Osteocyte (in vitro differentiated cells): Measurements from ENCODE around the gene SLC35G3. TPM values are rescaled to one million over a fixed set of nuclear protein-coding genes. Genes with fewer than 3 reads are reported as not detected.

ENCODE experiments used
- DNase-seq: peaks from one replicate; pipeline ENCODE4 v3.0.0; 2021; ENCODE audit warnings: mixed read lengths; ENCODE audit not compliant: unreplicated experiment; ENCODE audit errors: extremely low spot score
- H3K27ac Mint-ChIP-seq: one replicate; pipeline ENCODE4 v1.8.0; 2021; ENCODE audit warnings: mild to moderate bottlenecking, mixed read lengths; ENCODE audit not compliant: unreplicated experiment
- H3K27me3 Mint-ChIP-seq: one replicate; pipeline ENCODE4 v1.8.0; 2021; ENCODE audit warnings: mixed read lengths; ENCODE audit not compliant: unreplicated experiment
- H3K36me3 Mint-ChIP-seq: one replicate; pipeline ENCODE4 v1.8.0; 2021; ENCODE audit warnings: mixed read lengths; ENCODE audit not compliant: unreplicated experiment
- H3K4me1 Mint-ChIP-seq: one replicate; pipeline ENCODE4 v1.8.0; 2021; ENCODE audit warnings: mixed read lengths; ENCODE audit not compliant: unreplicated experiment
- H3K4me3 Mint-ChIP-seq: one replicate; pipeline ENCODE4 v1.8.0; 2021; ENCODE audit warnings: mild to moderate bottlenecking, moderate library complexity, mixed read lengths; ENCODE audit not compliant: unreplicated experiment
- H3K9me3 Mint-ChIP-seq: one replicate; pipeline ENCODE4 v1.8.0; 2021; ENCODE audit warnings: mixed read lengths; ENCODE audit not compliant: unreplicated experiment
- total RNA-seq: library from RNA; stranded (reverse); gene quantifications from 2 replicates; pipeline ENCODE4 v1.2.1, GENCODE V29; 2021
- TF ChIP-seq, protein P1 (sequence below): fragments of 200-600 bp; sonication (generic); IDR thresholded peaks from 2 replicates; pipeline ENCODE4 v1.5.0; 2021; ENCODE audit warnings: antibody characterized with exemption, mild to moderate bottlenecking, moderate library complexity

The SLC35G3 gene
- total RNA-seq, 1 donor from 2014 or later, result not detected

DNA sequence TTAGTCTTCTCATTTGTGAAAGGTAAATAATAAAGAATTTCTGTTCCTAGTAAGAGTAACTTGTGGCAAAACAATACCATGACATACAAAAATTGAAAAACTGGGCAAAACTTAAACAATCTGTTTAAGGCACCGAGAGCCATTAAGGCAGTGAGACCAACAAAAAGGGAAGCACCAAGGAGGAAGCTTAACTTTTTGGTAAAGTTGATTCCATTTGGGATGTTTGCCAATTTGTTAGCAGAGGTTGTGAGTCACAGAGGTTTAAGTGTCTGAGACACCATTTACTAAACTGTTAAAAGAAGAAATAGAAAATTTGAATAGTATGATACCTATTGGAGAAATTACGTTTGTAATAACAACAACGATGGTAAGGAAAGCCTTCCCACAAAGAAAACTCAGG is 4.9 kb downstream of the SLC35G3 start:
- DNase-seq, result no peak
- no peaks in the 10 kb centered on the region for H3K9me3 Mint-ChIP-seq
- no peak overlapping the region for H3K4me3 Mint-ChIP-seq
- peaks cover 21% of the 10 kb centered on the region for H3K4me1 Mint-ChIP-seq
- TF ChIP-seq, protein P1, sequence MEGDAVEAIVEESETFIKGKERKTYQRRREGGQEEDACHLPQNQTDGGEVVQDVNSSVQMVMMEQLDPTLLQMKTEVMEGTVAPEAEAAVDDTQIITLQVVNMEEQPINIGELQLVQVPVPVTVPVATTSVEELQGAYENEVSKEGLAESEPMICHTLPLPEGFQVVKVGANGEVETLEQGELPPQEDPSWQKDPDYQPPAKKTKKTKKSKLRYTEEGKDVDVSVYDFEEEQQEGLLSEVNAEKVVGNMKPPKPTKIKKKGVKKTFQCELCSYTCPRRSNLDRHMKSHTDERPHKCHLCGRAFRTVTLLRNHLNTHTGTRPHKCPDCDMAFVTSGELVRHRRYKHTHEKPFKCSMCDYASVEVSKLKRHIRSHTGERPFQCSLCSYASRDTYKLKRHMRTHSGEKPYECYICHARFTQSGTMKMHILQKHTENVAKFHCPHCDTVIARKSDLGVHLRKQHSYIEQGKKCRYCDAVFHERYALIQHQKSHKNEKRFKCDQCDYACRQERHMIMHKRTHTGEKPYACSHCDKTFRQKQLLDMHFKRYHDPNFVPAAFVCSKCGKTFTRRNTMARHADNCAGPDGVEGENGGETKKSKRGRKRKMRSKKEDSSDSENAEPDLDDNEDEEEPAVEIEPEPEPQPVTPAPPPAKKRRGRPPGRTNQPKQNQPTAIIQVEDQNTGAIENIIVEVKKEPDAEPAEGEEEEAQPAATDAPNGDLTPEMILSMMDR, result no peak
- no peaks in the 10 kb centered on the region for H3K36me3 Mint-ChIP-seq
- no peak overlapping the region for H3K27ac Mint-ChIP-seq
- peaks cover 2% of the 10 kb centered on the region for H3K27me3 Mint-ChIP-seq

DNA sequence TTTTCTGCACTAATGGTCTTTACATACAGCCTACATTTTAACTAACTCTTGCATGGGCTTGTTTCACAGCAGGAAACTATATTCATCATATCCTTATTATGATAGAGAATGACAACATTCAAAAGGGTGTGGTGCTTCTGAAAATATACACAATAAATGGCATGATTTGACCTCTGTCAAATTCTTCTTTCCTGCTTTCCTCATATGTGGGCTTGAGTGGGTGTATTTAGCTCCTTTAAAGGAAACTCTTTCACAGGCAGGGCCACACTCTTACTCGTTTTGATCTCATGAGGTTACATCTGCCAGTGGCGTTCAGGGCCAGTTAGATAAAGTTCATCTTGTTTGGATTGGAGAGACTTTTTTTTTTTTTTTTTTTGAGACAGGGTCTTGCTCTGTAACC is 6.1 kb downstream of the SLC35G3 start:
- TF ChIP-seq, protein P1, result no peak
- H3K36me3 Mint-ChIP-seq, result no peaks in the 10 kb centered on the region
- H3K4me3 Mint-ChIP-seq, result no peak overlapping the region
- no peak for DNase-seq
- H3K9me3 Mint-ChIP-seq, result no peaks in the 10 kb centered on the region
- H3K27me3 Mint-ChIP-seq, result peaks cover 4% of the 10 kb centered on the region
- H3K4me1 Mint-ChIP-seq, result peaks cover 21% of the 10 kb centered on the region
- peak overlapping the region; percentile 61 for H3K27ac Mint-ChIP-seq

DNA sequence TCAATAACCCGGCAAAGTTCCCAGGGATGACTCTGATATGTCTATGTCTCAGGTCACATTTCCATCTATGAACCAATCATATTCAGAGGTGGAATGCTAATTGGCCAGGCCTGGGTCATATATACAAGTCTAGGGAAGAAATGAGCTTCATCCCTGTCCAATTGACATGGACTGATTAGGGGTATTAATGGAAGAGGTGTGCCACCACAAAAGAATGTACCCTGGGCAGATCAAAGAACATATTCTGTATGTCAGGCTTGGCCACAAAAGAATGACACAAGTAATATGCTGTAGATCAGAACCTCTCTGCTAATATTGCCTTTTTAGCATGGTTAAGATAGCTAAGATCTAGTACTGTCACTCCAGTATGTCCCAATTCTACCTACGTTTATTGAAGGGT is 6.7 kb downstream of the SLC35G3 start:
- Mint-ChIP-seq H3K27me3 (peaks cover 4% of the 10 kb centered on the region), H3K27ac (peak overlapping the region; percentile 31), H3K9me3 (no peaks in the 10 kb centered on the region), H3K36me3 (no peaks in the 10 kb centered on the region), H3K4me3 (no peak overlapping the region), H3K4me1 (peaks cover 21% of the 10 kb centered on the region)
- TF ChIP-seq, protein P1, result no peak
- DNase-seq, result no peak

DNA sequence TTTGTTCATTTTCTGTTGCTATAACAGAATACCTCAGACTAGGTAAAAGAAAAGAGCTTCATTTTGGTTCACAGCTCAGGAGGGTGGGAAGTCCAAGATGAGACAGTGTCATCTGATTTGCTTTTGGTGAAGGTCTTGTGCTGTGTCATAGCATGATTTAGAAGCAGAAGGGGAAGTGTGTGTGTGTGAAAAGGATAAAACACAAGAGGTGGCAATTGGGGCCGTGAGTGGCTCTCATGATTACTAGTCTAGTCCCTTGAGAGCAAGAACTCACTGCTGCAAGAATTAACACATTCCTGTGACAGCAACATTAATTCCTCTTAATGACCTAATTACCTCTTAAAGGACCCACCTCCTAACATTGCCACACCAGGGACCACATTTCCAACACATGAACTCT is 8.3 kb downstream of the SLC35G3 start:
- Mint-ChIP-seq H3K9me3 (no peaks in the 10 kb centered on the region), H3K4me3 (no peak overlapping the region), H3K4me1 (peaks cover 21% of the 10 kb centered on the region)

DNA sequence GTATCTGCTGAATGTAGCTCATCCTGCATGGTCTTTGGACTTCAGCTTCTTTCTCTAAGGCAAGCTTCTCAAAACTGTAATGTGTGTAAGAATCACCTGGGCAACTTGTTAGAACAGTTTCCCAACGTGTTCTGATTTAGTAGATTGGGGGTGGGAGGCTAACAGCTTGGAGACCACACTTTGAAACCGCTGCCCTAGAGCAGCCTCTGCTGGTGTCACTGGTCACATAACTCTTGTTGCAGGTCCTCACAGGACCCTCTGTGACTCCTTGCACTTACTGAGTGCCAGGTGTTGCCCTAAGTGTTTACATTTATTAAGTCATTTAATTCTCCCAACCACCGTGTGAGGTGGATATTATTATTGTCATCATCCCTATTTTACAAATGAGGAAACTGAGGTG is 9.9 kb downstream of the SLC35G3 start:
- no peaks in the 10 kb centered on the region for H3K9me3 Mint-ChIP-seq
- H3K27ac Mint-ChIP-seq, result no peak overlapping the region
- TF ChIP-seq, protein P1, result no peak
- H3K4me1 Mint-ChIP-seq, result peaks cover 18% of the 10 kb centered on the region
- no peak for DNase-seq
- H3K27me3 Mint-ChIP-seq, result peaks cover 4% of the 10 kb centered on the region
- no peaks in the 10 kb centered on the region for H3K36me3 Mint-ChIP-seq
- no peak overlapping the region for H3K4me3 Mint-ChIP-seq

More for the DNA sequence above, 8.3 kb downstream of the SLC35G3 start:
- H3K36me3 Mint-ChIP-seq, result no peaks in the 10 kb centered on the region
- H3K27ac Mint-ChIP-seq, result no peak overlapping the region
- H3K27me3 Mint-ChIP-seq, result peaks cover 4% of the 10 kb centered on the region
- TF ChIP-seq, protein P1, result no peak
- no peak for DNase-seq
